ENCODE measurements around the gene FAM185A. TPM values are rescaled to one million over a fixed set of nuclear protein-coding genes. Genes with fewer than 3 reads are reported as not detected.

The FAM185A gene
- polyA plus RNA-seq, 3 donors = 9.9 to 11.6 (median 10.0) TPM

GRCh38 chr7:102845346-102845745 lies 96.5 kb downstream of the FAM185A start:
- DNase-seq (ENCODE audit: extremely low read depth in 1 of 11, low read depth in 9 of 11, low spot score in 4 of 11) = no peak

GRCh38 chr7:102849079-102849478 lies 100.3 kb downstream of the FAM185A start:
- DNase-seq (ENCODE audit: extremely low read depth in 1 of 11, low read depth in 9 of 11, low spot score in 4 of 11) = no peak

GRCh38 chr7:102849538-102849937 lies 100.7 kb downstream of the FAM185A start:
- no peak for DNase-seq (ENCODE audit: extremely low read depth in 1 of 11, low read depth in 9 of 11, low spot score in 4 of 11)

GRCh38 chr7:102856036-102856435 lies 107.2 kb downstream of the FAM185A start:
- no peak for DNase-seq (ENCODE audit: extremely low read depth in 1 of 11, low read depth in 9 of 11, low spot score in 4 of 11)

Other genes with a start within 250 kb of the FAM185A start
- gene RASA4B, start 231.2 kb upstream of the FAM185A start, polyA plus RNA-seq (ENCODE audit: insufficient read length in 3 of 3) = 10 to 100 TPM in 1 of 3 donors, 1 to 10 TPM in 2; 4.7 to 24.9 (median 8.4) TPM
- gene UPK3BL2, start 205.3 kb upstream of the FAM185A start, polyA plus RNA-seq (ENCODE audit: insufficient read length in 3 of 3) = 10 to 100 TPM in 2 of 3 donors, 1 to 10 TPM in 1; 3.6 to 14.3 (median 13.7) TPM
- gene SPDYE2, start 197.8 kb upstream of the FAM185A start, polyA plus RNA-seq (ENCODE audit: insufficient read length in 3 of 3) = 1 to 10 TPM; 3.2 to 5.6 (median 4.5) TPM
- 10 to 100 TPM; 80.1 to 91.8 (median 80.8) TPM for gene POLR2J3, start 176.4 kb upstream of the FAM185A start, polyA plus RNA-seq (ENCODE audit: insufficient read length in 3 of 3)
- 10 to 100 TPM; 27.6 to 56.1 (median 30.8) TPM for gene RASA4, start 132.2 kb upstream of the FAM185A start, polyA plus RNA-seq (ENCODE audit: insufficient read length in 3 of 3)
- 10 to 100 TPM in 2 of 3 donors, 1 to 10 TPM in 1; 3.8 to 12.4 (median 11.8) TPM for gene UPK3BL1, start 106.2 kb upstream of the FAM185A start, polyA plus RNA-seq (ENCODE audit: insufficient read length in 3 of 3)
- 1 to 10 TPM in 1 of 3 donors, under 1 TPM in 2; 0.84 to 7.6 (median 0.89) TPM for gene SPDYE2B, start 98.7 kb upstream of the FAM185A start, polyA plus RNA-seq (ENCODE audit: insufficient read length in 3 of 3)
- 1 to 10 TPM; 1.1 to 1.7 (median 1.6) TPM for gene POLR2J2, start 77.3 kb upstream of the FAM185A start, polyA plus RNA-seq (ENCODE audit: insufficient read length in 3 of 3)
- 10 to 100 TPM; 65.5 to 86.7 (median 82.3) TPM for gene LRRC17, start 164.0 kb downstream of the FAM185A start, polyA plus RNA-seq (ENCODE audit: insufficient read length in 3 of 3)

Measured in renal cortex interstitium (tissue), 11 donors.